Brain microvascular endothelial cell (primary cell): ENCODE results near the gene ID2.
A peak's percentile ranks its signal among the peaks of the same experiment; 100 is the strongest.

Source experiments
- DNase-seq: peaks from one replicate; pipeline ENCODE4 v3.0.0-alpha.2; 2020
- H3K27ac ChIP-seq: fragments of 250-450 bp; sonication (Bioruptor Pico); 2 replicates; pipeline ENCODE4 v1.5.1; 2020; ENCODE audit warnings: mild to moderate bottlenecking, moderate library complexity
- H3K27me3 ChIP-seq: fragments of 250-450 bp; sonication (Bioruptor Pico); replicated peaks from 2 replicates; pipeline ENCODE4 v1.5.1; 2020; ENCODE audit warnings: mild to moderate bottlenecking
- H3K36me3 ChIP-seq: fragments of 250-450 bp; sonication (Bioruptor Pico); replicated peaks from 2 replicates; pipeline ENCODE4 v1.5.1; 2020; ENCODE audit warnings: mild to moderate bottlenecking
- H3K4me3 ChIP-seq: 2 replicates; pipeline ENCODE4 v1.5.1; 2011; ENCODE audit warnings: low read depth, mild to moderate bottlenecking, control low read depth, low read length, moderate library complexity
- in situ Hi-C: cut with HindIII; loops from 2 replicates; pipeline ENCODE4 v1.10.0; 2017; ENCODE audit warnings: low sequenced_read_pairs, low pct_ligation_motif_present
- TF ChIP-seq, protein P1 (sequence below): IDR thresholded peaks from 2 replicates; pipeline ENCODE4 v1.5.1; 2011; ENCODE audit warnings: low read depth, mild to moderate bottlenecking, moderate library complexity, low read length, control low read depth, inconsistent platforms; ENCODE audit errors: missing control alignments

Gene ID2

DNA sequence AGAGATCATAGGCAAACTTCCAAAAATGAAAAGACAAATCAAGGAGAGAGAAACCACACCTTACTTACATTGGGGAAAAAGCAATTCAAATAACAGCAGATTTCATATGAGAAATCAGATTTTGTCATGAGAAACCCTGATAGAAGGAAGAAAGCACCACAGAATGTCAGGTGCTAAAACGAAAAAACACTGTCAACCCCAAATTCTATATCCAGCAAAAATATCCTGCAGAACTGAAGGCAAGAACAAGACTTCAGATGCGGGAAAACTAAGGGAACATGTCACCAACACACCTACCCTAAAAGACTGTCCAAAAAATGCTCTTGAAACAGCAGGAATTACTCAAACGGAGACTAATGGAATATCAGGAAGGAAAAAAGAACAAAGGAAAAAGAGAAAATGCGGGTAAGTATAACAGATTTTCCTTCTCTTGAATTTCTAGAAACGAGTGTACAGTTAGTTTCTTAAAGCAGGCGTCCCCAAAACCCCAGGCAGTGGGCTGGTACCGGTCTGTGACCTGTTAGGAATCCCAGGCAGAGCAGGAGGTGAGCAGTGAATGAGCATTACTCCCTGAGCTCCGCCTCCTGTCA is 7.3 kb upstream of the ID2 start:
- in situ Hi-C loops, result no loop called here
- no peak overlapping the region for H3K27ac ChIP-seq
- TF ChIP-seq, protein P1, sequence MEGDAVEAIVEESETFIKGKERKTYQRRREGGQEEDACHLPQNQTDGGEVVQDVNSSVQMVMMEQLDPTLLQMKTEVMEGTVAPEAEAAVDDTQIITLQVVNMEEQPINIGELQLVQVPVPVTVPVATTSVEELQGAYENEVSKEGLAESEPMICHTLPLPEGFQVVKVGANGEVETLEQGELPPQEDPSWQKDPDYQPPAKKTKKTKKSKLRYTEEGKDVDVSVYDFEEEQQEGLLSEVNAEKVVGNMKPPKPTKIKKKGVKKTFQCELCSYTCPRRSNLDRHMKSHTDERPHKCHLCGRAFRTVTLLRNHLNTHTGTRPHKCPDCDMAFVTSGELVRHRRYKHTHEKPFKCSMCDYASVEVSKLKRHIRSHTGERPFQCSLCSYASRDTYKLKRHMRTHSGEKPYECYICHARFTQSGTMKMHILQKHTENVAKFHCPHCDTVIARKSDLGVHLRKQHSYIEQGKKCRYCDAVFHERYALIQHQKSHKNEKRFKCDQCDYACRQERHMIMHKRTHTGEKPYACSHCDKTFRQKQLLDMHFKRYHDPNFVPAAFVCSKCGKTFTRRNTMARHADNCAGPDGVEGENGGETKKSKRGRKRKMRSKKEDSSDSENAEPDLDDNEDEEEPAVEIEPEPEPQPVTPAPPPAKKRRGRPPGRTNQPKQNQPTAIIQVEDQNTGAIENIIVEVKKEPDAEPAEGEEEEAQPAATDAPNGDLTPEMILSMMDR, result no peak
- H3K27me3 ChIP-seq, result peaks cover 2% of the 10 kb centered on the region
- no peaks in the 10 kb centered on the region for H3K36me3 ChIP-seq
- DNase-seq, result no peak
- H3K4me3 ChIP-seq, result no peak overlapping the region

DNA sequence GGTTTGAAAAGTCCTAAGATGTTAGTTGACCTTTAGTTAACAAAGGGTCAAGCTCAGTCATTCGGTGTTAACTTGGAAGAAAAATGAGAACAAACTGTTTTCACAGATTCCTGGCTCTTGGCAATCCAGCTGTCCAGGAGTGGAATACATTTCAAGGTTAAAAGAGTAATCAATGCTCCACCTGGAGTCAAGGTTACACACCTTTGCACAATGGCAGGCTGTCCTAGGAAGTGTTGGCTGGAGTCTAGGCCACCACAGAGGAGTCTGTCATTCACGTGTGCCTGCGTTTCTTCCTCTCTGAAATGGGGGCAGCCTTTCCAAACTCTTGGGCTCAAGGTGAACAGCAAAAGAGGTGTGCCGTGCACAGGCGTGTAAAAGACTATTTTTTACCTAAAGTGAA is 6.3 kb upstream of the ID2 start:
- DNase-seq, result no peak
- H3K4me3 ChIP-seq, result no peak overlapping the region
- no peaks in the 10 kb centered on the region for H3K27me3 ChIP-seq
- H3K27ac ChIP-seq, result no peak overlapping the region
- in situ Hi-C loops, result no loop called here
- TF ChIP-seq, protein P1, result no peak
- no peaks in the 10 kb centered on the region for H3K36me3 ChIP-seq

DNA sequence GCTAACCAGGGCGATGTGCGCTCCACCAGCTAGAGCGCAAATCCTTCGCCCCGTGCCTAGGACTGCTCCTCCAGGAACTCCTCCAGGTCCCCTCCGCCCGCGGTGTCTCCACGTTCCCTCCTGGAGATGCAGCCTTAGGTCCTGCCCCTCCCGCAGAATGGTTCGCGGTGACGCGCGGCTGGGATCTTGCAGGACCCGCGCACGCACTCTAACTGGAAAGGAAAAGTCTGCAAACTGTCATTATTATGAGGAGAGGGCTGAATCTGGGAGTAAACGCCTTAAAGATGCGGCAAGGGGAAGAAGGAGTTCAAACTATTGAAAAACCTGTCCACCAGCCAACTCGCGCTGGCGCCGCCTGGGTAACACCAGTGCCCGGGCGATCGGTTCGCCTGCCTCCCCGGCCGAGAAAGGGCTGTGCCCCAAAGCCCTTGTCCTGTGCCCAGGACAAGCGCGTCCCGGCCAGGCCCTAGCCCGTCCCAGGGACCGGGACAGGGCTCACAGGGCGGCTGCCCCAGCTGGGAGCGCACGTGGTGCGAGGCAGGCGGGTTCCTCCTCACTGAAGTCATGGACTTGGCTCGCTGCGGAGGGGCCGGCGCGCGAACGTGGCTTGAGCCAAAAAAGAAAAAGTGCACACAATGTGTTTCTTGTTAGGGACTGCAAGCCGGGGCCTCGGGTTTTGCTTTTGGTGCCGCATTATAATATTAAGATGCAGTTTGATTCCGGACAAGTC is 5.5 kb upstream of the ID2 start:
- TF ChIP-seq, protein P1, result no peak
- in situ Hi-C loops, result no loop called here
- Histone ChIP-seq H3K27me3 (no peaks in the 10 kb centered on the region), H3K4me3 (peak overlapping the region; percentile 54), H3K27ac (no peak overlapping the region), H3K36me3 (no peaks in the 10 kb centered on the region)
- DNase-seq, result no peak

DNA sequence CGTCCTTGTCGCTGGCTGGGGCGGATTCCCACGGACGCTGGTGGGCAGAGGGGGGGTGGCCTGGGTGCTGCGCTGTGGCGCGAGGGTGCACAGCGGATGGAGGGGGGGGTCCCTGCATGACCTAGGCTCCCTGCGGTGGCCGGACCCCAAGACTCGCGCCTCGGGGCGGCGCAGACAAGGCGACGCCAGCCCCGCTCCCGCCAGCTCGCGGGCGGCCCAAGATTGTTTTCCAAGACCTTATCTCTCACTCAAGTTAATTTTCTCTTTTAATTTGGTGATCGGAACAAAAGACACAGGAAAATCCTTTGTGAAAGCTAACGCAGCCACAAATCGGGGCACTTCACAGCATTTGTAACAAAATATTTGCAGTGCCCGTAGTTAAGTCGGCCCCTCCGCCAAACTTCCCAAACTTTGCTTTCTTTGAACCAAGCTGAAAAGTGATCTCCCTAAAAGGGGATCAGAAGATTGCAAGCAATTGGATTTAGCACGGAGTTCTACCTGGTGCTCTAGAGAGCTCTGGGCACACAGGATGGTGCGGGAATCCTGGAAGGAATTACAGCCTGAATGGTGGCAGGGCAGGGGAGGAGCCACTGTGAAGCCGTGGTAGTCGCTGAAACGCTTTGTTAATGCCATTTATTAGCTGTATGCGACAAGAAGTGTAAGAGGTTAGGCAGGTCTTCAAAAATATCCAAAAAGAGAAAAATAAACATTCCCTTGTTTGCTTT is 4.8 kb upstream of the ID2 start:
- TF ChIP-seq, protein P1, result no peak

DNA sequence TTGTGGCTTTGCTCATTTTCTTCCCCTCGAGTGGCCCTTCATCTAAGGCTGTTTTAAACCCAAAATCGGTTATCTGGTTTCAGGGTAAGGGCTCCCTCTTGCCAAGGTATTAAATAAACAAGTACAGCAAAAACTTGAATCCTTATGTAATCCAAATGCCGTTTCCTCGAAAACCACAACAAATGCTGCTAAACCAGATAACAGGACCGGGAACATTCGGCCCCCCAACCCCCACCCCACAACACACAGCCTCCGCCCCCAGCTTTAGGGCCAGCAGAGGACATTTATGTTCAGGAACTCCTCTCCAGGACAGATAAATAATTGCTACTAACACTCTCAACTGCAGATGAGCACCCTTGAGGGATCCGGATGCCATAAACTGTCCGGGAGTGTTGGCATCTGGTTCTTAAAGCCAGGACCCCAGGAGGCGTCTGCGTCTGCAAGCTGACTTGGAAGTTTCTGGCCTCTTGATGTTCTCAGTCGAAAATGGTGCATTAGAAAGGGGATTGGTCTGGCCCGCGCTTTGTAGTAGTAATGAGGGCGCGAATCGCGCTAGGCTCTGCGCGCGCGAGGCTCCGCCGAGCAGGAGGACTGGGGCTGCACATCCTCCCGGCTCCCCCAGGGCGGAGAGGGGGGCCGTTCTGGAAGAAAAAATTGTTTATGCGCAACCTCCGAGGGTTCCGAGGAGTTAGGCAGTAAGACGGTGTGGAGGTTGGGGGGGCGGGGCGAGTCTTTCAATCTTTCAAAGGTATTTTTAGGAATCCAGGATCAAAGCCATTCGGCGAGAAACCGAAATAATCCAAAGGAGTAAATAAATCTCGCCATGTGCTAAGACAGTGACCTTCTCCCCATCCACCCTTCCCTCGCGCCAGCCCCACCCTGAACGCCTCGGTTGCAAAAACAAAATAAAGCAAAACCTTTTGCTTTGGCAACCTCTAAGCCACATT is 3.9 kb upstream of the ID2 start:
- H3K36me3 ChIP-seq, result no peaks in the 10 kb centered on the region
- peak overlapping the region; percentile 54 for H3K4me3 ChIP-seq
- H3K27me3 ChIP-seq, result no peaks in the 10 kb centered on the region
- TF ChIP-seq, protein P1, result no peak
- peak overlapping the region; percentile 55 for H3K27ac ChIP-seq
- peak; percentile 49 for DNase-seq
- in situ Hi-C loops, result no loop called here

More for the DNA sequence above, 4.8 kb upstream of the ID2 start:
- Histone ChIP-seq H3K27ac (no peak overlapping the region), H3K4me3 (peak overlapping the region; percentile 54), H3K27me3 (no peaks in the 10 kb centered on the region), H3K36me3 (no peaks in the 10 kb centered on the region)
- in situ Hi-C loops, result no loop called here
- DNase-seq, result no peak
